Stimulated activated CD8-positive, alpha-beta memory T cell treated with anti-CD3 and anti-CD28 coated beads, Interleukin-12 subunit alpha, Interleukin-12 subunit beta, amount 100 ng/mL, for 24 hours (primary cell): ENCODE data around the gene NAA16.
"Not testable (repeated sequence)": the region's sequence is repeated elsewhere in the genome, so short reads cannot be mapped to it uniquely, and the experiment has no call there.

Source experiments
- DNase-seq: peaks from one replicate; pipeline ENCODE4 v3.0.0-alpha.2; 2020; ENCODE audit errors: extremely low read depth

NAA16 gene

DNA sequence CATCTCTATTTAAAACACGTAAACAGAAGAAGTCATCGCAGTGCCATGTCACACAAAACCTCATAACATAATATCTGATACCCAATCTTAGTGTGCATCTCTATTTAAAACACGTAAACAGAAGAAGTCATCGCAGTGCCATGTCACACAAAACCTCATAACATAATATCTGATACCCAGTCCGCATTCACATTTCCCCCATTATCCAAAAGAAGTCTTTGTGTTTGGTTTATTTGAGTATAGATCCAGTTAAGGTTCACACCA, 45.2 kb downstream of the NAA16 start:
- not testable (repeated sequence) for DNase-seq

DNA sequence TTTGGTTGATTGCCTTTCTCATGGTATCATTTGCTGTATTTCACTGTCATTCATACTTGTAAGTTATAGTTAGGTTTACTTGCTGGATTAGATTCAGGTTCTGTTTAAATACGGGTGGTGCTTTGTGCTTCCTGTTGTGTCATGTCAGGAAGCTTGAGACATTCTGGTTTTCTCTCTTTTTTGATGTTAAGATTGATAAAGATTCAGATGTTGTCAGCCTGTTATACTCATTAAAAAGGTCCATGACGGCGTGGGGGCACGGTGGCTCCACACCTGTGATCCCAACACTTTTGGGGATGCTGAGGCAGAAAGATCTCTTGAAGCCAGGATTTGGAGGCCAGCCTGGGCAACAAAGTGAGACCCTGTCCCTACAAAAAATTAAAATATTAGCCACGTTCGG, 45.7 kb downstream of the NAA16 start:
- no peak for DNase-seq

DNA sequence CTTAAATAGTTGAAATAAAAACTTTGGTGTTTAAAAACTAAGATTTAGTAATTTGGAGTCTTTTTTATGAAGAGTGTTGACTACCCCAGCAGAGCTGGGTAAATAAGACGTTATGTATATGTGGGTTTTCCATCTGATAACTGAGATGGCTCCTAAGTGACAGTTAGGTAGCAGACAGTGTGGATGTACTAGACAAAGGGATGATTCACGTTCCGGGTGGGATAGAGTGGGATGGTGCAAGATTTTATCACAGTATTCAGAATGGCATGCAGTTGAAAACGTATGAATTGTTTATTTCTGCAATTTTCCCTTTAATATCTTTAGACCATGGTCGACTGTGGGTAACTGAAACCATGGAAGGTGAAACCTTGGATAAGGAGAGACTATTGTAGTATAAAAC, 50.4 kb downstream of the NAA16 start:
- no peak for DNase-seq

DNA sequence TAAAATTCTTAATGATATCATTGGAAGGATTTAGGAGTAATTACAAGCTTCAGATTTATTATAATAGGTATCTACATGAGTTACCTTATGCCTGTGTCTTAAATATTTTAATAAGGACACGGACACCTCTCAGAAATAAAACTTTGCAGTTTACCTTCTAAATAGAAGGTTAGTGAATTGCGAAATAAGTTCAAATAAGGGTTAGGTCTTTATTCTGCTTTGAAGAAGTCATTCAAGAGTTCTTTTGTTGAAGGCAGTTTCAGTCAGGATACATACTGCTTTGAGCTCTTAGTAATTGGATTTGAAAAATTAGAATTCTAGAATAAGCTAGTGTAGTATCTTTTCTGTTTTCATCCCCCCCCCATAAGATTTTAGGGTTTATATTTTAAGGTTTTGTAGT, 53.0 kb downstream of the NAA16 start:
- no peak for DNase-seq

DNA sequence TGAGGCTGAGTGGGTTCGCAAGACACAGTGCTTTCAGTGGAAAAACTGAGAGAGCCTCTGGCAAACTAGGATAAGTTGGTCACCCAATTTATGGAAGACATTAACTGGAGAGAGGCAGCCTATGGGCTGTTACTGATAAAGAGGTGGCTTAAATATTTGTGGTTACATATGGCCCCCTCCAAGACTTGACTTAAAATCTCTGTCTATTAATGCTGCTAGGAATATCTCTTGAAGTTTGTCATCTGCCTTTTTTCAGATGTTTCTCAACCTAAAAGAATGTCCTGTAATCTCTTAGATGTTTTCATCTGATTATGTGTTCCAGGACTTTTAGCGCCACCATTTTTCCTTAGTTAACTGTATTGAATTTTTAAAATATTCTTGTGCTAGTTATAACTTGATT, 54.6 kb downstream of the NAA16 start:
- no peak for DNase-seq

DNA sequence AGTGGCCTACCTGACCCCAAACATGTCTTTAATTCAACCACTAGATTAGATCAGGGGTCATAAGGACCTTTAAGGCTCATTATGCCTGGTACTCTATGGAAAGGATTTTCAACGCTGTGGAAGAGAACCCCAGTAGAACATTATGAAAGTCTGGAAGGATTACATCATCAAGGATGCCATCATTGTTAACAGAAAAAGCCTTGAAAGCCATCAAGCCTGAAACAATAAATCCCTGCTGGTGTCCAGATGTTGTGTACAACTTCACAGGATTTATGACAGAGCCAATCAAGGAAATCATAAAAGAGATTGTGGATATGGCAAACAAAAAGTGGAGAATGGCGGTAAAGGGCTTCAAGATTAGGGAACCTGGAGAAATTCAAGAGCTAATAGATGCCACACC, 59.7 kb downstream of the NAA16 start:
- DNase-seq = no peak

DNA sequence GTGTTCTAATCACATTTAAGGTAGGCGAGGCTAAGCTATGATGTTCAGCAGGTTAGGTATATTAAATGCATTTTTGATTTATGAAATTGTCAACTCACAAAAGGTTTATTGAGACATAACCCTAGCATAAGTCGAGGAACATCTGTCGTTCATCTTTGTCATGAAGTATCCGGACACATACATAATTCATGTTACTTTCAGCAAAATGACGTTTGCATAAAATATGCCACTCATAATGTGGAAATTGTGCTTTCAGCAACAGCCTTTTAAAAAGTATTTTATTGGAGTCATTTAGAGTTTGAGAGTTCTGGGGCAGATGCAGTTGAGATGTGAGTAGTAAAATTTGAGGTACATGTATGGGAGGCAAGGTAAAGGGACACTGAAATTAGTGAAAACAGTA, 66.4 kb downstream of the NAA16 start:
- no peak for DNase-seq

DNA sequence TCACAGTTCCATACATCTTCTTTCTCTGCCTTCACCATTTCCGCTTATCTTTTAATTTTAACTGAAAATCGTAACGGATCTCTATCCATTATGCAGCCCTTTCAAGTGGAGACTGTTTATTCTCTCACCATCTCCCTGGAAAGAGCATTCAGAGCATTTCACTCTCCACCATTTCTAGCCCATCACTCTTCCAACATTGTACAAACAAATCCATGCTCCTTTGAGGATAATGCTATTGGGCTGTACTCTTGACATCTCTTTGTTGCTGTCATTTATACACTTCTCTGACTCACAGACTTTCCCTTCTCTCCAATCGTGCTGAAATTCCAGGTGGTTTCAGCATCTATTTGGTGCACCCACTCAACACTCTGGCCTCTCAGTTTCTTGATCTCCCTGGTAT, 71.4 kb downstream of the NAA16 start:
- no peak for DNase-seq

DNA sequence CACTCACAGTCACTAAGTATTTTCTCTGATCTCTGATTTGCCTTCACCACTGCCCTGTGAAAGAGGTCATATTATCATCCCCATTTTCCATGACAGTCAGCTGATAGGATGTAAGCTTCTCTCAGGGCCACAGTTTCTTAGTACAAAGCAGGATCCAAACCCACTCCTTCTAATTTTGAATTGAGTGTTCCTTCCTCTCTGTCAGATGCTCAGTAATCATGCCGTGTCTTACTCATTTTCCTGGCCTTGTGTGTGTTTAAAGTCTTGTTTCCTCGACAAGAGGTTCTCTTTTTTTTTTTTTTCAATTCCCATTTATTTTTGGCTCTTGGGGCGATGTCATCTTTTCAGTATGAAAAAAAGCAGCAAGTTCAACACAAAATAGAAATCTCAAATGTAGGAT, 72.3 kb downstream of the NAA16 start:
- DNase-seq = no peak

DNA sequence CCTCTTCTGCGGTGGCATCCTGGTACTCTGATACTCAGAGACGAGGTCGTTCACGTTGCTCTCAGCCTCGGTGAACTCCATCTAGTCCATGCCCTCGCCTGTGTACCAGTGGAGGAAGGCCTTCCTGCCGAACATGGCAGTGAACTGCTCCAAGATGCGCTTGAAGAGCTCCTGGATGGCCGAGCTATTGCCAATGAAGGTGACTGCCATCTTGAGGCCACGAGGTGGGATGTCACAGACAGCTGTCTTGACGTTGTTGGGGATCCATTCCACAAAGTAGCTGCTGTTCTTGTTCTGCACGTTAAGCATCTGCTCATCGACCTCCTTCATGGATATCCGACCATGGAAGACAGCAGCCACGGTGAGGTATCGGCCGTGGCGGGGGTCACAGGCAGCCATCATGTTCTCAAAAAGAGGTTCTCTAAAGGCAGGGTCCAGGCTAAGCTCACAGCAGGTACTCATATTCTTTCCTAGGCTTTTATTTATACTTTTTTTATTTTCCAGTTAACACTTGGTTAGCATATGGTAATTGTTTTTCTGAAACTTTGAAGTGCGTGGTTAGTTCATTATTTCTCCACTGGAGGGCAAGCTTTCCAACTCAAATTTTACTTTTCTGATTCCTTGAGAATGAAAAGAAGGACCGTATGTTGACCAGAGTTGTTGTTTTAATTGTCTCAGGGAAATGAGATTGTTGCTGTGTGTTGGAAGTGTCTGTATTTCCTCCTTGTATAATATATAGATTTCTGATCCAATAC, 73.9 kb downstream of the NAA16 start:
- DNase-seq = no peak

DNA sequence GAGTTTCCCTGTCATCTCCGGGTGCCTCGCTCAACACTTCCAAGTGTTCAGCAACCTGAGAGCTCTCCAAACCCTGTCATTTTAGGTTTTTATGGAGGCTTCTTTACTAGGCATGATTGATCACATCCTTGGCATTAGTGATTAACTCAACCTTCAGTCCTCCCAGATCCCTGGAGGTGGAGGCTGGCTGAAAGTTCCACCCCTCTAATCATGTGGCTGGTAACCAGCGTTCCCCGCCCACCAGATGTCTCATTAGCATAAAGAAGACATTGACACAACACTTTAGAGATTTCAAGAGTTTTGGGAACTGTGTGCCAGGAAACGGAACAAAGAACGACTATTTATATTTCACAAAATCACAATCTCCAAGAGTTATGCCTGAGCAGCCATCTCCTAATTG, 75.1 kb downstream of the NAA16 start:
- no peak for DNase-seq

DNA sequence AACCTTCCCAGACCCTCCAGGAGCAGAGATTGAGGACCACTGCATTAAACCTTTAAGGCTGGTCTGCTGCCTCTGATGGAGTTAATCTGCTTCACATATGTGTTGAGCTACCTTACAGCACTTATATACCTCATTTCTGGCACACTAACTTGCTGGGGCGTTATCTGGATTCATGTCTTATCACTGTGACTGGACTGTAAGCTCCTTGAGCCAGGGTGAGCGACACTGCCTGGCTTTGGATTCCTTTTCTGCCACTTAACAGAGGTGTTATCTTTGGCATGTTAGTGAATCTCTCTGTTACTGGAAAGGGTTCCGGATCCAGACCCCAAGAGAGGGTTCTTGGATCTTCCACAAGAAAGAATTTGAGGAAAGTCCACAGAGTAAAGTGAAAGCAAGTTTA, 76.5 kb downstream of the NAA16 start:
- DNase-seq = no peak

DNA sequence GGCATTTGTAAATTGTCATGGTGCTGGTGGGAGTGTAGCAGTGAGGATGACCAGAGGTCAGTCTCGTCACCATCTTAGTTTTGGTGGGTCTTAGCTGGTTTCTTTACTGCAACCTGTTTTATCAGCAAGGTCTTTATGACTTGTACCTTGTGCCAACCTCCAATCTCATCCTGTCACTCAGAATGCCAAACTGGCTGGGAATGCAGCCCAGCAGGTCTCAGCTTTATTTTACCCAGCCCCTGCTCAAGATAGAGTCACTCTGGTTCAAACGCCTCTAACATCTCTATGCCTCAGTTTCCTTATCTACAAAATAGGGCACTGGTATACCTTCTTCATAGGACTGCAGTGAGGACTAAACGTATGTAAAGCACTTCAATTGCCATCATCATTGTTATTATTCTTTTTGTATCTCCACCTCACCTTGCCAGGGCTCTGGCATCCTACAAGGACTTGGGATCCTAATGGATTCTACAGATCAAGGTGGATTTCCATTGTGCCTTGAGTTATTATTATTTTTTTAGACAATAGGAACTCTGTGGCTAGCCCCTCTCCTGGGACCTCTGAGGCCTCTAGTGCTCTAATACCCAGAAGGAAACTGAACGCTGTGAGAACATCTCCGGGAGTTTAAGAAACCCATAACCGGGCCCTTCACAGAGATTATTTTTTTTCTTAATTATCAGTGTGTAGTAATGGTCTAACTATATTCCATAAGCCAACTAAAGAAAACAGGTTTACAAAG, 77.2 kb downstream of the NAA16 start:
- no peak for DNase-seq

DNA sequence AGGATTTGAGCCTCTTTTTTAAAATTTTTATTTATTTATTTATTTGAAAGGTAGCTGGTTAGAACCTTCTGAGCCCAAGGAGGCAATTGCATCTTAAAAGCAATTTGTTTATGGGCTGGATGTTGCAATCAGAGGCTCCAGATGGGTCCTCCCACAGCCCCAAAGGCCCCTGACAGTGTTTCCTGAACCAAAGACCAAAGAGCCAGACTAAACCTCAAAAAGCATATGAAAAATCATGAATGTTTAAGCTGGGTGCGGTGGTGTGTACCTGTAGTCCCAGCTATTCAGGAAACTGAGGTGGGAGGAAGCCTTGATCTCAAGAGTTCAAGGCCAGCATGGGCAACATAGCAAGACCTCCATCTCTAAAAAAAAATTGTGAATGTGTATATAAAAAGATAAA, 78.5 kb downstream of the NAA16 start:
- DNase-seq = no peak

DNA sequence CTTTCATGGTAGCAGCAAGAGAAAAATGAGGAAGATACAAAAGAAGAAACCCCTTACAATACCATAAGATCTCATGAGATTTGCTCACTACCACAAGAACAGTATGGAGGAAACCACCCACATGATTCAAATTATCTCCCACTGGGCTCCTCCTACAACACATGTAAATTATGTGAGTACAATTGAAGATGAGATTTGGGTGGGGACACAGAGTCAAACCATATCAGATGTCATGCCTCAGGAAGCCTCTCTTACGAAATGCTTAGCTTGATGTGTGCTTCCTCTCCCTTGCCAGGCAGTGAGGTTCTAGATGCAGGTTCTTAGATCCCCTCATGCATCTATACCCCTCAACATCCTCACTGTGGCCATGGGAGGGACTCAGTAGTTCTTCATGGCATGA, 83.1 kb downstream of the NAA16 start:
- no peak for DNase-seq

DNA sequence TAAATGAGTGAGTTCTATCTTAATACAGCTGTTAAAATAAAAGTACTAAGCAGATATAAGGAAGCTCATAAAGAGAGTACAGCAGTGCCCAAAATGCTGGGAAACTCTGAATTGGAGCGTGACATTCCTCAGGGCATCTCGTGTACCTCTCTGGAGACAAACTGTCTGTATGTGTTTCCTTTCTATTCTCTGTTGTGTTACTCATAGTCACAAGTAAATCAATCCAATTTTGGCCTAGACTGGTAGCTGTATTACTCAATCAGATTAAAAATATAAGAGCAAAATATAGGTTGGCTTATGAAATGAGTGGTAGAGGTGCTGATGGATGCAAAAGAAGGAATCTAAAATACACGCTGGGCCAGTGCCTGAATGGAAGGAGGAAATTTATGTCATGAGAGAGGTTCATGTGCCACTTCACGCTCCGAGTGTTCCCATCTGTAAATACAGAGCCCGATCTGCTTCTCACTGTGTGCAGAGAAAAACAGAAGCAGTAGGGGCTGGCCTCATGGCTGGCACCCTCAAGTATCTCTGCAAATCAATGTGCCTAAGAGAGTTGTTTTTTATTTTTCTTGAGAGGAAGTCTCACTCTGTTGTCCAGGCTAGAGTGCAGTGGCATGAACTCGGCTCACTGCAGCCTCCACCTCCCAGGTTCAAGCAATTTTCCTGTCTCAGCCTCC, 87.6 kb downstream of the NAA16 start:
- no peak for DNase-seq

DNA sequence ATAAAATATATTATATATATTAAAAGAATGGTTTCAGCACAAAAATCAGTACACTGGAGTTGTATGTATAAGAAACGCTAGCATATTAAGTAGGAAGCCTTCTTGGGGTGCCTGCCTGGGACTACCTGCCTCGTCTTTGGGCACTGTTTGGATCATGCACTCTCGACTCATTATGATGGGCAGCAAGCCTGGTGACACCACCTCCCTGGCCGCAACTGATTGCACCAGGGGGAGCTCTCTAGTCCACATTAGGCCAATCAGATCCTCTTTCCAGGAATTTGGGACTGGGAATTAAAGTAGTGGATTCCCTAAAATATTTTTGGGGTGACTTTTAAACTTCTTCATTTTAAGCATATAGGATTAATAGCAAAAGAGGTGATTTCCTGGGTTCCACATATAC, 90.3 kb downstream of the NAA16 start:
- no peak for DNase-seq

DNA sequence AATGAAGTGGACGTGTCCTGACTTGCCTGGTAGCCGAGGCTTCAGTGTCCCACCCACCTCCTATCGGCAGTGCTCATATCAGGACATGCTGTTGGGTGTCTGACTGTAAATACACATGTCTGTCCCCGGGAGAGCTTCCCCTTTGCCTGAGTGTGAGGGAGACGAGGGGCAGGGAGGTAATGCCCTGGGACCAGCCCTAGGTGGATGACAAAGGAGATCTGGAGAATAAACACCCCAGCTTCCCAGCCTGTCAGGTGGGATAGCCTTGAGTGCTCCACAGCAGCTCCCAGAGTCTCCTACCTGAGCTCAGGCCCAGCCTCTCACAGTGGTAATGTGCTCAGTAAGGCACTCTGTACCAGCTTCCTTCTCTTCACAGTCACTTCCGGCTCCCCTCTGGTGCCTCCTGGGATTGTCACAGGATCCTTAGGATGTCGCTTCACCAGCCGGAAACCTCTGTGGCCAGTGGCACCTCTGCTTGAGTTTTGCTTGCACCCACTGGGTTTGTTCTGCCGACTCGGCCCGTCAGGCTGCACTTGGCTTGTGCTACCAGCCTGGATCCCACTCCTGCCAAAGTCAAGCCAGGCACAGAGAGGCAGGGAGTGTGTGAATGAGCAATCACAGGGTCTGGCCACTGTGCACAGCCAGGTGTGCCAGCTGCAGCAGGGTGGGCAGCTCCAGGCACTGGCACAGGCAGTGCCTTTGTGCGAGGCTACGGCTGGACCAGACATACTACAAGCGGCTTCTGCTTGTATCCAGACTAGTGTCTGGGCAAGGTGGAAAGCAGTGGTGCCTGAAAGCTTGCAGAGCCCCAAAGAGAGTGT, 91.8 kb downstream of the NAA16 start:
- DNase-seq = no peak

DNA sequence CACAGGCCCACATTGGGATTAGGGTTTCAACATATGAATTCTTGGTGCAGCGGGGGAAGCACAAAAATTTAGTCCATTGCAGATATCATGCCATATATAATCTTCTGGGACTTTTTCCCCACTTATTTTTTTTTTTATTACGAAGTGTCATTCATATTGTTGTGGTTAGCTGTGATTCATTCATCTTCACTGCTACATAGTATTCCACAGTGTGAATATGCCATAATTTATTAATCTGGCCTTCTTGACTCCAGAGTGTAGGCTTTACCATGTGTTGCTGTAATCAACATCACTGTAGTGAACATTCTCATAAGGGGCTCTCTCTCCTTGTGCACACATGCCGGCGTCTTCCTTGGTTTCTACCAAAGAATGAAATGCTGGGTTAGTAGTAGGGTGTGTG, 92.9 kb downstream of the NAA16 start:
- DNase-seq = no peak

DNA sequence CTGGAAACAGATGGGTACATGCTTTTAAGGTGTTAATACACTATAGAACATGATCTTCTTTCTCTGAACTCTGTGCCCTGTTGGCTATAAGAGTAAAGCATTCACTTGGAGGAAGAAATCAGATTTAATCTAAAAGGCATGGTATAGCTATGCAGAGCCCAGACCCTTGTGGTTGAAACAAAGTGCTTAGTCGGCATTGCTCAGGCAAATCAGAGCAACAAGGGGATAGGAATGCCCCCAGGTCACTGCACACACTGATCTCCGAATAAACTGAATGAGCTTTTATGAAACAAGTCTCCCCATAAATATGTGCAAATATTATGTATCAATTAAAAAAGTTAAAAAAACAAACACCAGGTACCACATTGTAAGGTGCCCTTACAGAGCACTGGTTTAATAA, 94.3 kb downstream of the NAA16 start:
- DNase-seq = no peak

DNA sequence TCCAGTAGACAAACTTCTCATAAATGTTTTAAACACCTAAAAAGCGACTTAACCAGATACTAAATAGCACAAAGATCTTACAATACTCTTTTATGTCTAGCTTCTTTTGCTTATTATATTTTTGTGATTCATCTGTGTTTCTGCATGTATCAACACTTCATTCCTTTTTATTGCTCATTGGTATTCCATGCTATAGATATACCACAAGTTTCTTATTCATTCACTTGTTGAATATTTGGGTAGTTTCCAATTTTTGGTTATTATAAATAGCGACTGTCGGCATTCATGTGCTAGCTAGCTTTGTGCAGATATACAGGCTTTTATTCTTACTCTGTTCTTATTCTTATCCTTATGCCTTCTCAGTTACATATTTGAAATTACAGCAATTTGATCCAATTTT, 96.3 kb downstream of the NAA16 start:
- no peak for DNase-seq

DNA sequence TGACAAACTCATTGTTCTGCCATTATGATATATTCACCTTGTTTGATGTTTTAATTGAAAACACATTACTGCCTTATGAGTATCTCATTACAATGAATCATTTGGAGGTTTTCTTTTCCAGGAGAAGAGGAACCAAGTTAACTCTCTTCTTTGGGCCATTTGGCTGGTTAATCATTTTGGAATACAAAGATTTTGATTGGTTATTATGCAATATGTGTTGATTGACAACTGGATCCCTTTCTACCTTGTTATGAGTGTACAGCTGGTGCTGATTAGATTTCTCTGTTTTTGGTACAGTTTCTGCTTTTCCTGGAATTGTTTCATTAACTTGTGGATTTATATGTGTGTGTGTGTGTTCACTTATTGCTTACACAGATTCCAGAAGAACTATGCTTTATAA, 97.1 kb downstream of the NAA16 start:
- DNase-seq = no peak

DNA sequence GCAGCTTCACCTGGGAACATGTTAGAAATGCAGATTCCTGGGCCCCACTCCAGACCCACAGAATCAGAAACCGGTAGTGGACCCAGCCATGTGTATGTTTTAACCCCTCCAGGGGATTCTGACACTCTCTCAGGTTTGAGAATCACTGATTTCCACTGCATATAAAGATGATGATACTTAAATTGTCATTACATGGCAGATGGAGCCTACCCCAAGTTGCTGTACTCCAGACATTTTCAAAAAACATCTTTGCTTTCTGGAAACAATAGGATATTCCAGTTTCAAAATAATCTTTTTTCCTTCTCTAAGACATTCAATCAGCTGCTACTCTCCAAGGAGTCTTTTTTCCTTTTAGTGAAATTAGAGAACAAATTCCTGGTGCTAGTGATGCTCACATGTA, 97.7 kb downstream of the NAA16 start:
- DNase-seq = no peak
